Activated naive CD4-positive, alpha-beta T cell treated with anti-CD3 and anti-CD28 coated beads, Interleukin-2, amount 50 U/mL, for 72 hours (primary cell): Measurements from ENCODE around the gene ATP5MC3. TPM values are rescaled to one million over a fixed set of nuclear protein-coding genes. Genes with fewer than 3 reads are reported as not detected.
A peak's percentile ranks its signal among the peaks of the same experiment; 100 is the strongest.
"Not testable (repeated sequence)": the region's sequence is repeated elsewhere in the genome, so short reads cannot be mapped to it uniquely, and the experiment has no call there.

Source experiments
- ATAC-seq, 2 donors: fragments of 150-1000 bp; cut with Tn5 transposase; 2 replicates each; pipeline ENCODE4 v1.10.0; 2021; ENCODE audit warnings: mild to moderate bottlenecking in 2 of 2, moderate library complexity in 2 of 2
- DNase-seq, 2 donors: peaks; one replicate each; pipeline ENCODE4 v3.0.0; 2021 to 2022; ENCODE audit warnings: low spot score in 2 of 2
- H3K27ac Mint-ChIP-seq, 2 donors: one replicate each; pipeline ENCODE4 v1.8.0; 2022; ENCODE audit warnings: mild to moderate bottlenecking in 2 of 2, mixed read lengths in 2 of 2
- H3K36me3 Mint-ChIP-seq, 2 donors: one replicate each; pipeline ENCODE4 v1.8.0; 2022; ENCODE audit warnings: mixed read lengths in 2 of 2
- H3K9me3 Mint-ChIP-seq, 2 donors: one replicate each; pipeline ENCODE4 v1.8.0; 2022; ENCODE audit warnings: mixed read lengths in 2 of 2
- total RNA-seq, 2 donors: library from RNA; stranded (reverse); gene quantifications; one replicate each; pipeline ENCODE4 v1.2.3, GENCODE V29; 2022

Gene ATP5MC3
- total RNA-seq: 100 to 1,000 TPM; 317 to 414 TPM

DNA sequence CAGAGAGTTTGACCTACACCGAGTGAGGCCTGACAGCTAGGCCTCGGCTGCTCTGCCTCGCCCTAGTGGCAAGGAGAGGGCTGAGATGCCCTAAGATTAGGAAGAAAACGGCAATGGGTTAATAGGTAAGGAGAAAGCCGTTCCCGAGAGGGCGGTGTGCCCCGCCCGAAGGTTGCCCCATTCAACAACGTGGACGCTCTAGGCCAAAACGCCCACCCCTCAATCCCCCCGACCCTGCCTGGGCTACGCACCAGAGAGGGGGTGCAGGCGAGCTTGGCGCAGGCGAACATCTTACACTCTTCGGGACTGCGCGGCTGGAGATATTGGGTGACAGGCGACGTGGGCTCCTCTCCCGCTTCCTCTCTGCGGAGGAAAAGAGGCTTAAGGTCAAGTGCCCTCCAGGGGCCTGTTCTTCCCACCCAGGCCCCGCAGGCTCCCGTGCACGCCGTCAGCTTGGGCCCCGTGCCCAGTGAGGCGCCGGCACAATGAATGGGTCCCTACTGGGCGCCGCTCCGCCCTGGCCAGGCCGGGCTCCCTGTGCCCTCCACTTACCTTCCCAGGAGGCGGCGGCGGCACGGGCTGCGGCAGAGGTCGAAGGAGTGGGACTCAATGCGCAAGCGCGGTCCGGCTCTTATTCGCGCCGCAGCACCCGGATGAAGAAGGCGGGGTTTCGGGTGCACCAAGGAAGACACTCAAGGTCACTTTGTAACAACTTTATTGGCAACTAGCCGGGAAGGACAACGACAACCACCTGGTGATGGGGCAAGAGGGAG is at the start of gene ATP5MC3:
ATP5MC3 (minus strand) TSS at position 607 of the 773 bp plus-strand sequence; CDS start at position 290, 317 bp downstream.
- peaks cover 28 to 59% of the 10 kb centered on the region in 2 donors for H3K36me3 Mint-ChIP-seq
- peak; percentile 90 to 94 for ATAC-seq
- peak within 1 kb of the TSS; percentile 91 to 94 for H3K27ac Mint-ChIP-seq

DNA sequence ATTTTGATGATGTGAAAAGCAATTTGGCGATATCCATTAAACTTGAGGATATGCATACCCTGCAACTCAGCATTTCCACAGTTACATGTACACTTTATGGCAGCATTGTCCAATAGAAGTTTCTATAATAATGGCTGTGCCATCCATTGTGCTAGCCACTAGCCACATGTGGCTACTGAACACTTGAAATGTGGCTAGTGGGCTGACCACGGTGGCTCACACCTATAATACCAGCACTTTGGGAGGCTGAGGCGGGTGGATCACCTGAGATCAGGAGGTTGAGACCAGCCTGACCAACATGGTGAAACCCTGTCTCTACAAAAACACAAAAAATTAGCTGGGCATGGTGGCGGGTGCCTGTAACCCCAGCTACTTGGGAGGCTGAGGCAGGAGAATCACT is 47.1 kb upstream of the ATP5MC3 start:
- not testable (repeated sequence) for H3K27ac Mint-ChIP-seq, H3K36me3 Mint-ChIP-seq, H3K9me3 Mint-ChIP-seq, DNase-seq
- ATAC-seq: peak in 1 of 2 donors; percentile 44

More for the DNA sequence above, at the start of gene ATP5MC3:
- DNase-seq: peak; percentile 89 to 93
- H3K9me3 Mint-ChIP-seq: peaks cover 5% of the 10 kb centered on the region in 2 donors

DNA sequence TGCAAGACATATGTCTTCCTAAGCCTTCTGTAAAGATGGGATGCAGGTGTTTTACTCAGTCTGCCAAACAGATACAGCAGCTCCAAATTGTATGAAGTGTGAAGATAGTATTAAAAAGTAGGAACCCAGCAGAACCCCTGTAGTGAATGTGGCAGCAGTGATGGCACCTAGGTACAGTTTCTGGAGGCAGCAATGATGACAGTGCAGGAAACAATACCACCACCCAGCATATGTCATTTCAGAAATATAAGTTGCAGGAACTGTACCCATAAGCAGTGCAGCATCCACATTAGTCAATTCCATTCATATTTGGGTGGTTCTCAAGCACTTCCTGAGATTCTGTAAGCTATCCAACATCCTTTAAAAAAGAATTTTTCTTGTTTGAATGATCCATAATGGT is 46.7 kb upstream of the ATP5MC3 start:
- DNase-seq (no peak), ATAC-seq (no peak)
- H3K27ac Mint-ChIP-seq: no peak overlapping the region
- no peaks in the 10 kb centered on the region for H3K36me3 Mint-ChIP-seq
- no peaks in the 10 kb centered on the region for H3K9me3 Mint-ChIP-seq

DNA sequence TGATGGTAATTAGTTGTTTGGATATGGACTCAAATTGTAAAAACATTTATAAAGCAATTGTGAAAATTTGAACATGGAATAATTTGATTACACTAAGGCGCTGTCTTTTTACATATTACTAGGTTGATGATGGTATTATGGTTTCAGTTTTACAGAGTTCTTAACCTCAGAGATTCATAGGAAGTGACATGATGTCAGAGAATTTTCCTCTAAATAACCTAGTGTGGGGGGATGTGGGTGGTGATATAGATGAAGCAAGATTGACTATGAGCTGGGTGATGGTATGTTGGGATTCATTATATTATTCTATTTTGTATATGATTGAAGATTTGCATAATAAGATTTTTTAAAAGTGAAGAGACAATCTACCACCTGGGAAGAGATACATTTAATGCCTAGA is 45.9 kb upstream of the ATP5MC3 start:
- Mint-ChIP-seq H3K9me3 (no peaks in the 10 kb centered on the region), H3K36me3 (no peaks in the 10 kb centered on the region), H3K27ac (no peak overlapping the region)
- no peak for DNase-seq
- peak; percentile 82 to 92 for ATAC-seq

DNA sequence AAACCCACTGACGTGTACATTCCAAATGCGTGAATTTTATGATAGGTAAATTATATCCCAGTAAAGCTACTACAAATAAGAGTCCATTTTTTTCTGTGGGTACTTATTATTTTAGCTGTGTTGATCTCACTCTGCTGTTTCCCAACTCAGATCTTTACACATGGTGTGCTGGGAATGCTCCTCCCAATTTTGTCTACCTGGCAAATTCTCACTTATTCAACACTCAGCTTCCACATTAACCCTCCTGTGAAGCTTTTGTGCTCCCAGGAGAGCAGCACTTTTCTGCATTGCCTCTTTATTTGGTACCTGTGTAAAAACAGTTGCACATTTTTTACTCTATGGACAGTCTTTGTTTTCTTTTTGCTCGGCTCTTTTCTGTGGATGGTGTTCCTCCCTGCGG is 38.6 kb upstream of the ATP5MC3 start:
- DNase-seq (no peak), ATAC-seq (no peak)
- Mint-ChIP-seq H3K9me3 (no peaks in the 10 kb centered on the region), H3K27ac (no peak overlapping the region), H3K36me3 (no peaks in the 10 kb centered on the region)

DNA sequence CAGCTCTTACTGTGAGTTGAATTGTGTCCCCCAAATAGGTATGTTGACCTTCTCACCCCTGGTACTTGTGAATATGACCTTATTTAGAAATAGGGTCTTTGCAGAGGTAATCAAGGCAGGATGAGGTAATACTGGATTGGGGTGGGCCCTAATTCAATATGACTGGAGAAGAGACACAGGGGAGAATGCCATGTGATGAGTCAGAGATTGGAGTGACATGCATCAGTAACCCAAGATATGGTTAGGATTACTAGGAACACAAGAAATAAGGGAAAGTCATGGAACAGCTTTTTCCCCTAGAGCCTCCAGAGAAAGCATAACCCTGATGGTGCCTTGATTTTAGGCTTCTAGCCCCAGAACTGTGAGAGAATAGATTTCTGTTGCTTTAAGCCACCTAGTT is 37.0 kb upstream of the ATP5MC3 start:
- Mint-ChIP-seq H3K9me3 (no peaks in the 10 kb centered on the region), H3K36me3 (no peaks in the 10 kb centered on the region), H3K27ac (no peak overlapping the region)
- DNase-seq: no peak
- ATAC-seq: no peak

DNA sequence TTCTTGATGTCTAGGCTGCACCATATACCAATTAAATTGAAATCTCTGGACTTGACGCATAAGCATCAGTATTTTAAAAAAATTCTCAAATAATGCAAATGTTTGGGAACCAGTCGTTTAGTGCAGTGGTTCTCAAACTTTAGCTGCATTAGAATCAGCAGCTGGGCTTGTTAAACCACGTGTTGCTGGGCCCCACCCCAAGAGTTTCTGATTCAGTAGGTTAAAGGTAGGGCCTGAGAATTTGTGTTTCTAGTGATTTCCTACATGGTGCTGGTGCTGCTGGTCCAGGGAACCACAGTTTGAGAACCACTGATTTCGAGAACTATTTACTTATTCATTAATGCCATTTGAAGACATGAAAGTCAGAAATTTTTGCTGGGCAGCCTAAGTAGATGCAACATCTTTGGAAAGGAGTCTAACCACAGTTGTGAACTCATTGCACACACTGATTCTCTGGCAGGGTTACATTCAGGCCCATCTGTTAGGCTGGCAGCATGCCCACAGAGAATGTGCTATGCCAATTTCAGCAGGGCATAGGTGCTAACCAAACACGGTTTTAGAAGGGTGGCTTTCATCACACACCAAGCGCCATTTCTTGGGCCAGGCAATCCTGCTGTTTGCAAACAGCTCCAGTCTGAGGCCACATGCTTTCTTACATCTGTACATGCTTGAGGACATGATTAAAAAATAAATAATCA is 26.4 kb upstream of the ATP5MC3 start:
- H3K27ac Mint-ChIP-seq: no peak overlapping the region
- DNase-seq (no peak), ATAC-seq (no peak)
- H3K9me3 Mint-ChIP-seq: no peaks in the 10 kb centered on the region
- no peaks in the 10 kb centered on the region for H3K36me3 Mint-ChIP-seq

DNA sequence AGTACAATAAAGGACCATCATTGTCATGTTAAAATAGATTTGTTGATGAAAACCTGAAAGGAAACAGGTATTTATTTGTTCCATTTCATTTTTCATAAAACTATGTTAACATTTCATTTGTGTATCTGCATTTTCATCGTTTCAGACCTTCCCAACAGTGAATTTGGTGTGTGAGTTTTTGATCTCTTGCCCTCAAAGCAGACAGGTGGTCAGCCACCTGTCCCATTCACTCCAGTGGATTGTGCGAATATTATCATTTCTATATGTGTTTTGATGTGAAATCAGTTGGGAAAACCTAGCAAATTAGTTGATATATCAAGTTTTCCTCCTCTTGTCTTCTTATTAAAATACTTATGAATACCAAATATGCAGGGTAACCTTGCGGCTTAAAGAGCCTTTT is 25.4 kb upstream of the ATP5MC3 start:
- ATAC-seq (no peak), DNase-seq (no peak)
- Mint-ChIP-seq H3K9me3 (no peaks in the 10 kb centered on the region), H3K36me3 (no peaks in the 10 kb centered on the region), H3K27ac (no peak overlapping the region)

DNA sequence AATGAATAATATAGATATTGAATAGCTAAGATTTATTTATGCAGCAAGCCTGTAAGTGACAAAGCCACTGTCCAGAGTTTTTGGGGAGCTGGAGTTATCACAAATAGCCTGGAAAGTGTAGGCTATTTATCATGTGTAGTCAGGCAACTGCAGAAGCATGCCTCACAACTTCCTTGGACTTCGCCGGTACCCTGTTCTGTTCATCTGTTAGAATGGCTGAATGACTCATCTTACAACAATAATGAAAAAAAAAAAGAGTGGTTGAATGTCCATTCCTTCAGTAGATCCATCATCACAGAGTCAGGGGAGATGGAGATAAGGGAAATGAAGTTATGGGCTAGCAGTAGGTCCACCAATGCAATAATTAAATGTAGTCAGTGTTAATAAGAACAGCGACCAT is 24.0 kb upstream of the ATP5MC3 start:
- Mint-ChIP-seq H3K36me3 (no peaks in the 10 kb centered on the region), H3K9me3 (no peaks in the 10 kb centered on the region), H3K27ac (no peak overlapping the region)
- no peak for ATAC-seq
- no peak for DNase-seq

DNA sequence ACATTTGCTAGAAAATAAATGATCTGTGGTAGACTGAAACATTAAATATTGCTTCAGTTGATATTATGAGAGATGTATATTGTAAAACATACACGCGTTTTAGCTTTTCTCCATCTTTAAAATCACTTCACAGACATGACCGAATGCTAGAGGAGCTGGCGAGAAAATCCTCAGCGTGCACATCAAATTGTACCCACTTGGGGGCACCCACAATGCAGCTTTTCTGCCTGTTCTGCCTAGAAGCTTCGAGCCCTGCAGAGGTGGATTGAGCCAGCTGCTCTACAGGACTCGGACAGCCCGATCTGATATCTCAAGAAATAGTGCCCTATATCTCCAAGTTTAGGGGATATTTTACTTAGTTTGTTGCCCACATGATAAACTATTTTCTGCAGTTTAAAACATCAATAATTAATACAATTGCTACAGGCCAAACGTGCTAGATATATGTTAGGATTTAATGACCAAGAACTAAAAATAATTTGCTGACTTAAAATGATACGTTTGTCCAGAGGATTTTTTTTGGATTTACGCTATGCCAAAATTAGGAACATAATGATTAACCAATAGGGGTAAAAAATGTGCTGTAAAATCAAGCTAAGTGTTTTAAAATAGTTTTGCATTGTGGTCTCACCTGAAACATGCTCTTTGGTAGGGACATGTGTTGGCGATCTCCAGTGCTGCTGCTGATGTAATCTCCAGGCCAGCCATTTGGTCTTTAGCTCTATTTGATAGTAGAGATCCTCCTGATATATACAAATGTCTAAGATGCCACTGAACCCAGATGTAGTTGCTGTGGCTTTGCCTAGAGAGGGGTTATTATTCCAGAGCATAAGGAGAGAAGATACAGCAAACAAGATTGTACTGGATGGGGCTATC is 22.3 kb upstream of the ATP5MC3 start:
- no peaks in the 10 kb centered on the region for H3K36me3 Mint-ChIP-seq
- H3K27ac Mint-ChIP-seq: no peak overlapping the region
- H3K9me3 Mint-ChIP-seq: no peaks in the 10 kb centered on the region
- DNase-seq: peak in 1 of 2 donors; percentile 52
- ATAC-seq: peak; percentile 56 to 89

DNA sequence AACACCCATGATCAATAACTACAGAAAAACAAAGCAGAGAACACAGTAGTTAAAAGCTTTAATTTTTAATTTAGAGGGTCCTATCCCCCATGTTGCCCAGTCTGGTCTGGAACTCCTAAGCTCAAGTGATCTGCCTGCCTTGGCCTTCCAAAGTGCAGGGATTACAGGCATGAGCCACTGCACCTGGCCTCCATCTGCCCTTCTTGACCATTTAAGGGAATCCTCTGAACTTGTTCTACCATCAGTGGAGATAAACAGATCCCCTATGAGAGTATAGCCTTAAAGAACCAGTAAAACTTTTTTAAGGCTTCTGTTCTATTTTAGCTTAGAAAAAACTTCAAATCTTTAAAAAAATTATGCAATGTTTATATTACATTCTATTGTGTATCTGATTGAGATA is 13.5 kb upstream of the ATP5MC3 start:
- H3K9me3 Mint-ChIP-seq: no peaks in the 10 kb centered on the region
- no peak overlapping the region for H3K27ac Mint-ChIP-seq
- DNase-seq (no peak), ATAC-seq (no peak)
- H3K36me3 Mint-ChIP-seq: no peaks in the 10 kb centered on the region

DNA sequence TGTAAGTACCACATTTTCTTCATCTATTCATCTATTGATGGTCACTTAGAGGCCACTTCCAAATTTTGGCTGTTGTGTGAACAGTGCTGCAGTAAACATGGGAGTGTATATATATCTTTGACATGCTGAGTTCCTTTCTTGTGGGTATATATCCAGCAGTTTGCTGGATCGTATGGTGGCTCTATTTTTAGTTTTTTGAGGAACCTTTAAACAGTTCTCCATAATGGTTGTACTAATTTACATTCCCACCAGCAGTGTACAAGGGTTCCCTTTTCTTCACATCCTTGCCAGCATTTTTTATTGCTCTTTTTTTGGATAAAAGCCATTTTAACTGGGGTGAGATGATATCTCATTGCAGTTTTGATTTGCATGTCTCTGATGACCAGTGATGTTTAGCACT is 7.3 kb upstream of the ATP5MC3 start:
- no peak for ATAC-seq
- Mint-ChIP-seq H3K36me3 (peaks cover 3 to 10% of the 10 kb centered on the region in 2 donors), H3K27ac (no peak overlapping the region), H3K9me3 (peaks cover 0 to 1% of the 10 kb centered on the region in 2 donors)
- no peak for DNase-seq

DNA sequence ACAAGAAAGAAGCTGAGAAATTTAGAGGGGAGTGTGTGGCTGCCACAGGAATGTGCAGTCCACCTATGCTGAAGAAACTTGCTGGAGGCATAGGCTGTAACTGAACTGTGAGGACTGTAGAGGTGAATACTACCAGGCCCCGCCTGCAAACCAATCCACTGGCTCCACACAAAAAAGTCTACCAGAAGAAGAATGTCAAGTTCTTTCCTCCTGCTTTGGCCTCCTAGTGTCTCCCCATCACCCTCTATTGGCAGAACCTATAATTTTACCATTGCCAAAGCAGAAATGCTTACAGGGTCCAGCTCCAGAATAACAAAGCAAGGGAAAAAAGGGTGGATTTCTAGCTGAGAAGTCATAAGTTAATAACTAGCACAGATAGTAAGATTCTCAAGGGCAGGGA is 5.9 kb upstream of the ATP5MC3 start:
- H3K27ac Mint-ChIP-seq: no peak overlapping the region
- H3K36me3 Mint-ChIP-seq: peaks cover 11 to 15% of the 10 kb centered on the region in 2 donors
- DNase-seq: peak in 1 of 2 donors; percentile 9
- peak; percentile 37 to 69 for ATAC-seq
- peaks cover 0 to 5% of the 10 kb centered on the region in 2 donors for H3K9me3 Mint-ChIP-seq

DNA sequence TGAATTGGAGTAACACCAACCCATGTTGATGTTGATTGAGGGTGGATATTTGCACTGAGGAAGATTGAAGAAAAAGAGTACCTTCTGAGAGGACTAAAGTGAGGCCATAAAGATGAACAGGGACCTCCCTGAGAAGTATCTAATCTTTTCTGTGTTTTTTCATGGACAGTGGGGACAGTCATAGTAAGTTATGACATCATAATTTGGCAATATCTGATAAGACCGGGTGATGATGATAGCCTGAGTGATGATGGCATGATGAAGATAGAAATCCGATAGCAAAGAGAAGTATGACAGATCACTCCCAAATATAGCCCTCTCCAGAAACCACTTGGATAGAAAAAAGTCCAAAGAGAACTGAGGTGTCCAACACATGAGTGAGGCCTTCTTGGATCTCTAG is 2.2 kb upstream of the ATP5MC3 start:
- H3K9me3 Mint-ChIP-seq: peaks cover 5% of the 10 kb centered on the region in 2 donors
- peaks cover 28 to 45% of the 10 kb centered on the region in 2 donors for H3K36me3 Mint-ChIP-seq
- no peak for ATAC-seq
- DNase-seq: no peak
- H3K27ac Mint-ChIP-seq: no peak overlapping the region

DNA sequence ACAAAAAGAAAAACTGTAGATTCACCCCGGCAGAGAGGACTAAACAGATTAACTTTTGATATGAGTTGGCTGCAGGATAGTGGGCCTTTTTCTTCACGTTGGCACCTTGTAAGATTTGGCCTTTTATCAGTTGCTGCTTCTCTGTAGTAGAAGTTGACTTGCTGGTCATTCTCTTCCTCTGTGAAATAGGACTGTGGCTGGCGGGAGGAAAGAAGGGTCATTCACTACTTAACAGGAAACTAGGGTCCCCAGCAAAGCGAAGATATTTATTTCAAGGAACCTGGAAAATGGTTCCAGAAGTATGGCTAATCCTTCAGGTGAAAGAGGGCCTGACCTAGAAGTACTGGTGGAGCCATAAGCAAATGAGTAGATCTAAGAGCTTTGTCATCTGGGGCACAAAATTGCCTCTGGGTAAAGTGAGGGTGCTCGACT is 383 bp upstream of the ATP5MC3 start:
- Mint-ChIP-seq H3K9me3 (peaks cover 5% of the 10 kb centered on the region in 2 donors), H3K36me3 (peaks cover 28 to 53% of the 10 kb centered on the region in 2 donors), H3K27ac (peak overlapping the region; percentile 91 to 94)
- DNase-seq: no peak
- no peak for ATAC-seq

DNA sequence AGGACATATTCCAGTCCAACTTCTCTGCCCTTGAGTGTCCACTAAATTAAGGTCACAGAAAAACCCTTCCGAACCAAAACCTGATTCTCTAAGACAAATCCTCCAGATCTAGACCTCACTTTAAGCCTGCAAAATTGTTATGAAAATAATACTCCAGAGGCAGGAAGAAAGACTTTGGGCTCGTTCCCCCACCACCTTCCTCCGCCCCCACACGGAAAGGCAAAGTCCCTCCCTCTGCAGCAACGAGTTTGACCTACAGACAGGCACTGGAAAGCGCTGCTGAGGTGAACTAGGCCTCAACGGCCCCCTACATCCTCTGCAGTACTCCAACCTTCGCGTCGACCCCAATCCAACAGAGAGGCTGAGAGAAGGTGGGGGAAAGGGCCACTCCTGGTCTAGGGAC is 808 bp downstream of the ATP5MC3 start:
- Mint-ChIP-seq H3K36me3 (peaks cover 29 to 59% of the 10 kb centered on the region in 2 donors), H3K9me3 (peaks cover 5% of the 10 kb centered on the region in 2 donors), H3K27ac (peak overlapping the region; percentile 91 to 94)
- DNase-seq (peak in 1 of 2 donors; percentile 54), ATAC-seq (peak; percentile 59 to 60)

DNA sequence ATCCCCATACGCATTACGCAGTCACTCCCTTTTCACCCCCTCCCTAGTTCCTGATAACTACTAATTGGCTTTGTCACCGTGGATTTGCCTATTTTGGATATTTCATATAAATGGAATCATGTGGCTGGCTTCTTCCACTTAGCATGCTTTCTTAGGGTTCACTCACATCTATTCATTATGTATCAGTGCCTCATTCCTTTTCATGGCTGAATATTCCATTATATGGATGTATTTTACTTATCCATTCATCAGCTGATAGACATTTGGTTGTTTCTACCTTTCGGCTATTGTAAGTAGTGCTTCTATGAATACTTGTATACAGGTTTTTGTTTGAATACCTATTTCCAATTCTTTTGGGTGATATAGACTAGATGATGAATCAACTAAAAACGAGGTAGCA is 4.9 kb downstream of the ATP5MC3 start:
- H3K27ac Mint-ChIP-seq: peak overlapping the region in 1 of 2 donors; percentile 56
- ATAC-seq (no peak), DNase-seq (no peak)
- peaks cover 24 to 36% of the 10 kb centered on the region in 2 donors for H3K36me3 Mint-ChIP-seq
- peaks cover 0 to 2% of the 10 kb centered on the region in 2 donors for H3K9me3 Mint-ChIP-seq
